Epithelial cell of proximal tubule (primary cell): ENCODE results near the gene AMPD1. TPM values are rescaled to one million over a fixed set of nuclear protein-coding genes. Genes with fewer than 3 reads are reported as not detected.

ENCODE experiments used
- DNase-seq: peaks from one replicate; pipeline ENCODE4 v3.0.0-alpha.2; 2011; ENCODE audit warnings: low read depth
- H3K4me3 ChIP-seq: 2 replicates; pipeline ENCODE4 v1.5.1; 2011; ENCODE audit warnings: low read depth, mild to moderate bottlenecking, low read length
- total RNA-seq: library from RNA; depleted of rRNA; stranded (reverse); fragments of >200 nt; gene quantifications from 2 replicates; pipeline ENCODE4 v1.2.3, GENCODE V29; 2015
- TF ChIP-seq, protein P1 (sequence below): conservative IDR thresholded peaks from 2 replicates; pipeline ENCODE4 v1.5.1; 2012; ENCODE audit warnings: low read depth, mild to moderate bottlenecking, low read length

The AMPD1 gene
- total RNA-seq, 1 donor from 2014 or later: not detected

GRCh38 chr1:114716304-114717170 lies 21.2 kb upstream of the AMPD1 start, which contains the start of gene NRAS:
Gene NRAS (minus strand): TSS chr1:114716771. CDS start chr1:114716160, 611 bp downstream.
- TF ChIP-seq, protein P1, sequence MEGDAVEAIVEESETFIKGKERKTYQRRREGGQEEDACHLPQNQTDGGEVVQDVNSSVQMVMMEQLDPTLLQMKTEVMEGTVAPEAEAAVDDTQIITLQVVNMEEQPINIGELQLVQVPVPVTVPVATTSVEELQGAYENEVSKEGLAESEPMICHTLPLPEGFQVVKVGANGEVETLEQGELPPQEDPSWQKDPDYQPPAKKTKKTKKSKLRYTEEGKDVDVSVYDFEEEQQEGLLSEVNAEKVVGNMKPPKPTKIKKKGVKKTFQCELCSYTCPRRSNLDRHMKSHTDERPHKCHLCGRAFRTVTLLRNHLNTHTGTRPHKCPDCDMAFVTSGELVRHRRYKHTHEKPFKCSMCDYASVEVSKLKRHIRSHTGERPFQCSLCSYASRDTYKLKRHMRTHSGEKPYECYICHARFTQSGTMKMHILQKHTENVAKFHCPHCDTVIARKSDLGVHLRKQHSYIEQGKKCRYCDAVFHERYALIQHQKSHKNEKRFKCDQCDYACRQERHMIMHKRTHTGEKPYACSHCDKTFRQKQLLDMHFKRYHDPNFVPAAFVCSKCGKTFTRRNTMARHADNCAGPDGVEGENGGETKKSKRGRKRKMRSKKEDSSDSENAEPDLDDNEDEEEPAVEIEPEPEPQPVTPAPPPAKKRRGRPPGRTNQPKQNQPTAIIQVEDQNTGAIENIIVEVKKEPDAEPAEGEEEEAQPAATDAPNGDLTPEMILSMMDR: no peak
- no peak for DNase-seq
- peak within 1 kb of the TSS; percentile 82 for H3K4me3 ChIP-seq

- H3K4me3 ChIP-seq: peak overlapping the region; percentile 82
- TF ChIP-seq, protein P1: no peak
- DNase-seq: no peak
These were observed 20.6 kb upstream of the AMPD1 start for GRCh38 chr1:114715952-114716303.

- TF ChIP-seq, protein P1: no peak
- DNase-seq: no peak
- no peak overlapping the region for H3K4me3 ChIP-seq
These were observed 17.6 kb upstream of the AMPD1 start for GRCh38 chr1:114712977-114713376.

GRCh38 chr1:114710360-114710759 lies 15.0 kb upstream of the AMPD1 start:
- TF ChIP-seq, protein P1: no peak
- no peak overlapping the region for H3K4me3 ChIP-seq
- no peak for DNase-seq

- TF ChIP-seq, protein P1: no peak
- no peak for DNase-seq
- H3K4me3 ChIP-seq: no peak overlapping the region
These were observed 12.3 kb upstream of the AMPD1 start for GRCh38 chr1:114707604-114708003.

GRCh38 chr1:114703242-114703641 lies 7.9 kb upstream of the AMPD1 start:
- no peak for DNase-seq
- no peak overlapping the region for H3K4me3 ChIP-seq
- TF ChIP-seq, protein P1: no peak

GRCh38 chr1:114702737-114703136 lies 7.4 kb upstream of the AMPD1 start:
- DNase-seq: no peak
- no peak overlapping the region for H3K4me3 ChIP-seq
- TF ChIP-seq, protein P1: no peak
